GM12878 (cell line): ENCODE results near the gene MEP1B. TPM values are rescaled to one million over a fixed set of nuclear protein-coding genes. Genes with fewer than 3 reads are reported as not detected.

Experiments used
- ATAC-seq: fragments of 200-7000 bp; cut with Tn5 transposase; 3 replicates; pipeline ENCODE4 v1.9.1; 2020; ENCODE audit warnings: mild to moderate bottlenecking, moderate library complexity
- BruUV-seq: library from RNA; stranded (reverse); fragments of 400-500 nt; replicated peaks from 2 replicates; lab custom pipeline; 2021; lab: Mats Ljungman, UMichigan
- CTCF ChIA-PET: fragments of 300-600 bp; sonication (Branson Sonifier 250); formaldehyde crosslinking; extraction: SDS; loops from one replicate; lab custom pipeline; 2021; ENCODE audit warnings: inconsistent platforms; lab: Yijun Ruan, JAX
- POLR2A ChIA-PET: fragments of 350-600 bp; formaldehyde crosslinking; extraction: SDS; loops from one replicate; lab custom pipeline; 2021; ENCODE audit warnings: inconsistent platforms; lab: Charles Lee
- RAD21 ChIA-PET: fragments of 300-600 bp; sonication (Branson Sonifier 250); formaldehyde crosslinking; loops from one replicate; lab custom pipeline; 2023; ENCODE audit warnings: antibody characterized with exemption; ENCODE audit not compliant: unreplicated experiment; lab: Charles Lee
- SMC1A ChIA-PET: fragments of 300-600 bp; sonication (Branson Sonifier 250); formaldehyde crosslinking; loops from one replicate; lab custom pipeline; 2023; ENCODE audit not compliant: unreplicated experiment, uncharacterized antibody; lab: Charles Lee
- DNase-seq: peaks from one replicate; pipeline ENCODE4 v3.0.0-alpha.2; 2011; ENCODE audit warnings: low read depth, low spot score
- FAIRE-seq: peaks from 3 replicates; lab custom pipeline; 2011; peaks lifted over from hg19 to GRCh38; lab: Jason Lieb, UNC
- H2AFZ ChIP-seq: 2 replicates; pipeline ENCODE4 v1.6.0; 2011; ENCODE audit warnings: low read depth, low read length, control low read depth; ENCODE audit not compliant: control insufficient read depth
- H3K27ac ChIP-seq: 2 replicates; pipeline ENCODE4 v1.5.1; 2011; ENCODE audit warnings: control low read depth; ENCODE audit not compliant: control insufficient read depth, insufficient read depth
- H3K27me3 ChIP-seq, 2 experiments: replicated peaks in 1 of 2; 2 replicates each; pipeline versions ENCODE4 v1.6.0 to v1.6.1; 2011; ENCODE audit warnings: low read length in 1 of 2; ENCODE audit not compliant: control insufficient read depth in 2 of 2, insufficient read depth in 2 of 2
- H3K36me3 ChIP-seq, 2 experiments: 2 replicates each; pipeline ENCODE4 v1.5.1; 2011; ENCODE audit warnings: low read length in 1 of 2; ENCODE audit not compliant: control insufficient read depth in 2 of 2, insufficient read depth in 2 of 2
- H3K4me1 ChIP-seq: 2 replicates; pipeline ENCODE4 v1.6.1; 2011; ENCODE audit warnings: mild to moderate bottlenecking, low read length, moderate library complexity, mixed read lengths; ENCODE audit not compliant: control insufficient read depth, insufficient read depth
- H3K4me2 ChIP-seq: 2 replicates; pipeline ENCODE4 v1.6.0; 2011; ENCODE audit warnings: control low read depth; ENCODE audit not compliant: control insufficient read depth, insufficient read depth
- H3K4me3 ChIP-seq: fragments of 200-600 bp; sonication (generic); 2 replicates; pipeline ENCODE4 v1.5.1; 2016
- H3K79me2 ChIP-seq: 2 replicates; pipeline ENCODE4 v1.6.0; 2011; ENCODE audit warnings: low read length; ENCODE audit not compliant: control insufficient read depth, insufficient read depth
- H3K9ac ChIP-seq: 2 replicates; pipeline ENCODE4 v1.8.0; 2011; ENCODE audit warnings: low read length, control low read depth, mixed read lengths; ENCODE audit not compliant: control insufficient read depth, insufficient read depth
- H3K9me3 ChIP-seq: replicated peaks from 3 replicates; pipeline ENCODE4 v1.5.1; 2011; ENCODE audit warnings: mild to moderate bottlenecking, low read length; ENCODE audit not compliant: control insufficient read depth, insufficient read depth
- H4K20me1 ChIP-seq: 2 replicates; pipeline ENCODE4 v1.6.0; 2011; ENCODE audit not compliant: control insufficient read depth, insufficient read depth
- BRCA1 ChIP-seq: IDR thresholded peaks from 2 replicates; pipeline ENCODE4 v1.6.1; 2011; ENCODE audit warnings: low read depth, low read length, improper control_type of control experiment
- CEBPB ChIP-seq, 2 experiments: fragments of 150-350 bp in 1 of 2; IDR thresholded peaks; 2 replicates each; pipeline ENCODE4 v1.6.1; 2012 to 2014; ENCODE audit warnings: low read depth in 2 of 2, low read length in 2 of 2, borderline replicate concordance in 1 of 2, inconsistent platforms in 1 of 2
- EP300 ChIP-seq, 2 experiments: fragments of 150-350 bp in 1 of 2; IDR thresholded peaks; 2 replicates each; pipeline ENCODE4 v1.6.1; 2011 to 2012; ENCODE audit warnings: low read depth in 2 of 2, low read length in 2 of 2, borderline replicate concordance in 1 of 2, improper control_type of control experiment in 1 of 2, inconsistent platforms in 1 of 2; ENCODE audit not compliant: control insufficient read depth in 1 of 2
- EZH2 ChIP-seq: IDR thresholded peaks from 2 replicates; pipeline ENCODE4 v1.6.1; 2012; ENCODE audit warnings: low read depth, mild to moderate bottlenecking, control low read depth, inconsistent platforms, low read length, borderline replicate concordance; ENCODE audit not compliant: control insufficient read depth
- JUND ChIP-seq: IDR thresholded peaks from 2 replicates; pipeline ENCODE4 v1.6.1; 2012; ENCODE audit warnings: low read depth, mild to moderate bottlenecking, low read length, improper control_type of control experiment, moderate library complexity
- MTA3 ChIP-seq: IDR thresholded peaks from 2 replicates; pipeline ENCODE4 v1.6.1; 2012; ENCODE audit warnings: low read length, inconsistent platforms, borderline replicate concordance
- NFYA ChIP-seq: IDR thresholded peaks from 2 replicates; pipeline ENCODE4 v1.6.1; 2011; ENCODE audit warnings: low read depth, mild to moderate bottlenecking, low read length, improper control_type of control experiment, borderline replicate concordance
- RUNX3 ChIP-seq: IDR thresholded peaks from 2 replicates; pipeline ENCODE4 v1.6.1; 2012; ENCODE audit warnings: low read length, inconsistent platforms
- SREBF2 ChIP-seq: IDR thresholded peaks from 2 replicates; pipeline ENCODE4 v1.6.1; 2012; ENCODE audit warnings: mild to moderate bottlenecking, low read length
- SUPT20H ChIP-seq: IDR thresholded peaks from 2 replicates; pipeline ENCODE4 v1.6.1; 2011; ENCODE audit warnings: low read depth, mild to moderate bottlenecking, low read length, moderate library complexity, borderline replicate concordance; ENCODE audit not compliant: control insufficient read depth
- TBL1XR1 ChIP-seq: IDR thresholded peaks from 2 replicates; pipeline ENCODE4 v1.6.1; 2012; ENCODE audit warnings: low read depth, low read length, improper control_type of control experiment
- YBX1 ChIP-seq: fragments of 450-650 bp; IDR thresholded peaks from 2 replicates; pipeline ENCODE4 v1.6.1; 2016; ENCODE audit warnings: antibody characterized with exemption
- WGBS: methylation state at CpG from one replicate; pipeline ENCODE4 v1.1.6; 2016; ENCODE audit warnings: low lambda C conversion rate; ENCODE audit not compliant: insufficient replicate concordance, insufficient coverage; ENCODE audit errors: missing lambda C conversion rate; 5-methylcytosine and 5-hydroxymethylcytosine counted together
- in situ Hi-C: fragments of 300-500 bp; cut with MboI; formaldehyde crosslinking; loops from 9 replicates; pipeline ENCODE4 v1.14.3; 2018; ENCODE audit warnings: mixed read lengths
- intact Hi-C: fragments of 100-400 bp; cut with micrococcal nuclease; formaldehyde crosslinking; loops from one replicate; pipeline ENCODE4 v1.14.2; 2022; ENCODE audit not compliant: unreplicated experiment
- polyA plus RNA-seq, 11 experiments: library from polyadenylated mRNA; depleted of rRNA in 4 of 11; unstranded in 6 of 11; stranded (reverse) in 5 of 11; fragments of >200 nt; fragmentation: Nextera tagmentation in 4 of 11; fragmentation: Illumina TruSeq in 1 of 11; extraction: Ambion mirVana in 4 of 11; extraction: Trizol in 1 of 11; gene quantifications; 1 replicate in 1 of 11; 2 replicates in 10 of 11; pipeline versions ENCODE4 v1.2.1 to v1.2.3, GENCODE V29; 2011 to 2016; ENCODE audit warnings: inconsistent platforms in 2 of 11, missing spikeins in 2 of 11, low read depth in 1 of 11
- total RNA-seq, 4 experiments: library from RNA; depleted of rRNA in 3 of 4; stranded (reverse); fragments of >200 nt in 3 of 4; fragmentation: Illumina TruSeq in 1 of 4; extraction: Trizol in 1 of 4; gene quantifications; 2 replicates each; pipeline versions ENCODE4 v1.2.1 to v1.2.3, GENCODE V29; 2013 to 2021
- TF ChIP-seq, protein P1 (sequence below): fragments of 450-650 bp; formaldehyde crosslinking; IDR thresholded peaks from 2 replicates; pipeline ENCODE4 v1.4.0; 2022; ENCODE audit warnings: mild to moderate bottlenecking, moderate library complexity
- TF ChIP-seq, protein P2 (sequence below): fragments of 450-650 bp; IDR thresholded peaks from 2 replicates; pipeline ENCODE4 v1.6.1; 2017; ENCODE audit warnings: mild to moderate bottlenecking, moderate library complexity
- TF ChIP-seq, protein P3 (sequence below): fragments of 450-650 bp; IDR thresholded peaks from 2 replicates; pipeline ENCODE4 v1.6.1; 2017; ENCODE audit warnings: antibody characterized with exemption, mild to moderate bottlenecking, moderate library complexity

Gene MEP1B
- total and polyA plus RNA-seq, 10 of the 15 experiments (the other 5 are each of a cell fraction or from before 2014, with no cell fraction given) = 0.04 to 0.05 TPM; not detected in 8

DNA sequence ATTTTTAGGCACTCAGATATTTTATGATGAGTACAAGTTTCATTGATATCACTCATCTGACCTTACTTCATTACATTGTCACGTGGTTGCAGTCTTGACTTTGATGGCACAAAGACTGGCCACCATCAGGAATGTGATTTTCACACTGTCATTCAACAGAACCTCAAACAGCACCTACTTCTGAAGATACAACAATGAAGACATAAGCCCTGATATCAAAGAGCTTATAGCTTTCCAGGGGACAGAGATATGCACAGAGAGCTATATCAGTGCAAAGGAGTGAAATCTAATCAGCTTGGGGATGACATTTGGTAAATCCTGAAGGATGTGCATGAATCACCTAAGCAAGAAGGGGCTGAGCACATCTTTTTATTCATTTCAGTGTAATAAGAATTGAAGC lies 72.3 kb downstream of the MEP1B start:
- RAD21 ChIA-PET = no interaction called here
- TF ChIP-seq RUNX3 = no peak
- TF ChIP-seq SUPT20H = no peak
- TF ChIP-seq TBL1XR1 = no peak
- TF ChIP-seq SREBF2 = no peak
- TF ChIP-seq JUND = no peak
- TF ChIP-seq CEBPB (IDR thresholded peaks at IDR 0.05; ENCODE audit: borderline replicate concordance in 1 of 2, low read depth in 2 of 2, low read length in 2 of 2) = no peak
- TF ChIP-seq, protein P1, sequence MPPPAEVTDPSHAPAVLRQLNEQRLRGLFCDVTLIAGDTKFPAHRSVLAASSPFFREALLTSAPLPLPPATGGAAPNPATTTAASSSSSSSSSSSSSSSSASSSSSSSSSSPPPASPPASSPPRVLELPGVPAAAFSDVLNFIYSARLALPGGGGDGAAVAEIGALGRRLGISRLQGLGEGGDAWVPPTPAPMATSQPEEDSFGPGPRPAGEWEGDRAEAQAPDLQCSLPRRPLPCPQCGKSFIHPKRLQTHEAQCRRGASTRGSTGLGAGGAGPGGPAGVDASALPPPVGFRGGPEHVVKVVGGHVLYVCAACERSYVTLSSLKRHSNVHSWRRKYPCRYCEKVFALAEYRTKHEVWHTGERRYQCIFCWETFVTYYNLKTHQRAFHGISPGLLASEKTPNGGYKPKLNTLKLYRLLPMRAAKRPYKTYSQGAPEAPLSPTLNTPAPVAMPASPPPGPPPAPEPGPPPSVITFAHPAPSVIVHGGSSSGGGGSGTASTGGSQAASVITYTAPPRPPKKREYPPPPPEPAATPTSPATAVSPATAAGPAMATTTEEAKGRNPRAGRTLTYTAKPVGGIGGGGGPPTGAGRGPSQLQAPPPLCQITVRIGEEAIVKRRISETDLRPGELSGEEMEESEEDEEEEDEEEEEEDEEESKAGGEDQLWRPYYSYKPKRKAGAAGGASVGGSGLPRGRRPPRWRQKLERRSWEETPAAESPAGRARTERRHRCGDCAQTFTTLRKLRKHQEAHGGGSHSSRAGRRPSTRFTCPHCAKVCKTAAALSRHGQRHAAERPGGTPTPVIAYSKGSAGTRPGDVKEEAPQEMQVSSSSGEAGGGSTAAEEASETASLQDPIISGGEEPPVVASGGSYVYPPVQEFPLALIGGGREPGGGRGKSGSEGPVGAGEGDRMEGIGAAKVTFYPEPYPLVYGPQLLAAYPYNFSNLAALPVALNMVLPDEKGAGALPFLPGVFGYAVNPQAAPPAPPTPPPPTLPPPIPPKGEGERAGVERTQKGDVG (CRISPR knock-in tag) = no peak
- TF ChIP-seq YBX1 = no peak
- no peak for TF ChIP-seq EP300 (IDR thresholded peaks at IDR 0.05; ENCODE audit: borderline replicate concordance in 1 of 2, control insufficient read depth in 1 of 2, low read depth in 2 of 2, low read length in 2 of 2)
- TF ChIP-seq MTA3 = no peak
- no peak for TF ChIP-seq EZH2
- no peak for TF ChIP-seq BRCA1
- TF ChIP-seq, protein P2, sequence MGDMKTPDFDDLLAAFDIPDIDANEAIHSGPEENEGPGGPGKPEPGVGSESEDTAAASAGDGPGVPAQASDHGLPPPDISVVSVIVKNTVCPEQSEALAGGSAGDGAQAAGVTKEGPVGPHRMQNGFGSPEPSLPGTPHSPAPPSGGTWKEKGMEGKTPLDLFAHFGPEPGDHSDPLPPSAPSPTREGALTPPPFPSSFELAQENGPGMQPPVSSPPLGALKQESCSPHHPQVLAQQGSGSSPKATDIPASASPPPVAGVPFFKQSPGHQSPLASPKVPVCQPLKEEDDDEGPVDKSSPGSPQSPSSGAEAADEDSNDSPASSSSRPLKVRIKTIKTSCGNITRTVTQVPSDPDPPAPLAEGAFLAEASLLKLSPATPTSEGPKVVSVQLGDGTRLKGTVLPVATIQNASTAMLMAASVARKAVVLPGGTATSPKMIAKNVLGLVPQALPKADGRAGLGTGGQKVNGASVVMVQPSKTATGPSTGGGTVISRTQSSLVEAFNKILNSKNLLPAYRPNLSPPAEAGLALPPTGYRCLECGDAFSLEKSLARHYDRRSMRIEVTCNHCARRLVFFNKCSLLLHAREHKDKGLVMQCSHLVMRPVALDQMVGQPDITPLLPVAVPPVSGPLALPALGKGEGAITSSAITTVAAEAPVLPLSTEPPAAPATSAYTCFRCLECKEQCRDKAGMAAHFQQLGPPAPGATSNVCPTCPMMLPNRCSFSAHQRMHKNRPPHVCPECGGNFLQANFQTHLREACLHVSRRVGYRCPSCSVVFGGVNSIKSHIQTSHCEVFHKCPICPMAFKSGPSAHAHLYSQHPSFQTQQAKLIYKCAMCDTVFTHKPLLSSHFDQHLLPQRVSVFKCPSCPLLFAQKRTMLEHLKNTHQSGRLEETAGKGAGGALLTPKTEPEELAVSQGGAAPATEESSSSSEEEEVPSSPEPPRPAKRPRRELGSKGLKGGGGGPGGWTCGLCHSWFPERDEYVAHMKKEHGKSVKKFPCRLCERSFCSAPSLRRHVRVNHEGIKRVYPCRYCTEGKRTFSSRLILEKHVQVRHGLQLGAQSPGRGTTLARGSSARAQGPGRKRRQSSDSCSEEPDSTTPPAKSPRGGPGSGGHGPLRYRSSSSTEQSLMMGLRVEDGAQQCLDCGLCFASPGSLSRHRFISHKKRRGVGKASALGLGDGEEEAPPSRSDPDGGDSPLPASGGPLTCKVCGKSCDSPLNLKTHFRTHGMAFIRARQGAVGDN = no peak
- no peak for TF ChIP-seq NFYA
- TF ChIP-seq, protein P3, sequence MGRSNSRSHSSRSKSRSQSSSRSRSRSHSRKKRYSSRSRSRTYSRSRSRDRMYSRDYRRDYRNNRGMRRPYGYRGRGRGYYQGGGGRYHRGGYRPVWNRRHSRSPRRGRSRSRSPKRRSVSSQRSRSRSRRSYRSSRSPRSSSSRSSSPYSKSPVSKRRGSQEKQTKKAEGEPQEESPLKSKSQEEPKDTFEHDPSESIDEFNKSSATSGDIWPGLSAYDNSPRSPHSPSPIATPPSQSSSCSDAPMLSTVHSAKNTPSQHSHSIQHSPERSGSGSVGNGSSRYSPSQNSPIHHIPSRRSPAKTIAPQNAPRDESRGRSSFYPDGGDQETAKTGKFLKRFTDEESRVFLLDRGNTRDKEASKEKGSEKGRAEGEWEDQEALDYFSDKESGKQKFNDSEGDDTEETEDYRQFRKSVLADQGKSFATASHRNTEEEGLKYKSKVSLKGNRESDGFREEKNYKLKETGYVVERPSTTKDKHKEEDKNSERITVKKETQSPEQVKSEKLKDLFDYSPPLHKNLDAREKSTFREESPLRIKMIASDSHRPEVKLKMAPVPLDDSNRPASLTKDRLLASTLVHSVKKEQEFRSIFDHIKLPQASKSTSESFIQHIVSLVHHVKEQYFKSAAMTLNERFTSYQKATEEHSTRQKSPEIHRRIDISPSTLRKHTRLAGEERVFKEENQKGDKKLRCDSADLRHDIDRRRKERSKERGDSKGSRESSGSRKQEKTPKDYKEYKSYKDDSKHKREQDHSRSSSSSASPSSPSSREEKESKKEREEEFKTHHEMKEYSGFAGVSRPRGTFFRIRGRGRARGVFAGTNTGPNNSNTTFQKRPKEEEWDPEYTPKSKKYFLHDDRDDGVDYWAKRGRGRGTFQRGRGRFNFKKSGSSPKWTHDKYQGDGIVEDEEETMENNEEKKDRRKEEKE = no peak

More for the DNA sequence above, 72.3 kb downstream of the MEP1B start:
- H3K9me3 ChIP-seq = no peaks in the 10 kb centered on the region
- H3K36me3 ChIP-seq = no peaks in the 10 kb centered on the region
- 5% methylated on average over 1 of the region's 1 CpG for WGBS
- CTCF ChIA-PET = interaction anchor here (1.0 kb wide), 1 partner anchor 10 kb away, joined by 3 read pairs; no protein-coding TSS in a partner anchor
- no peaks in the 10 kb centered on the region for H3K27me3 ChIP-seq
- H3K79me2 ChIP-seq = no peaks in the 10 kb centered on the region
- H3K4me2 ChIP-seq = no peak overlapping the region
- no peaks in the 10 kb centered on the region for H3K4me1 ChIP-seq
- FAIRE-seq (no peak), DNase-seq (no peak), ATAC-seq (no peak)
- intact Hi-C loops = no loop called here
- POLR2A ChIA-PET = no interaction called here
- H3K27ac ChIP-seq = no peak overlapping the region
- SMC1A ChIA-PET = no interaction called here
- H3K4me3 ChIP-seq = no peak overlapping the region
- in situ Hi-C loops = no loop called here
- no peak overlapping the region for H2AFZ ChIP-seq
- H4K20me1 ChIP-seq = no peaks in the 10 kb centered on the region
- no peak overlapping the region for H3K9ac ChIP-seq
- BruUV-seq = no TSS peak
